ENCODE measurements around the gene AHDC1.

AHDC1 gene

GRCh38 chr1:27588256-27589232 lies 15.4 kb downstream of the AHDC1 start:
- no peaks in the 10 kb centered on the region for H3K36me3 ChIP-seq (ENCODE audit: control insufficient read depth, insufficient read depth, low read length)

GRCh38 chr1:27585684-27586083 lies 18.3 kb downstream of the AHDC1 start:
- no peak overlapping the region for H4K5ac ChIP-seq (ENCODE audit: low read length)
- WGBS (ENCODE audit: extremely low coverage, insufficient coverage, low lambda C conversion rate) = no CpG with 5 or more reads among the region's 3 CpGs
- H3K23ac ChIP-seq (ENCODE audit: low read length) = no peak overlapping the region
- no peaks in the 10 kb centered on the region for H3K27me3 ChIP-seq (ENCODE audit: insufficient read depth, low read length, poor library complexity)
- no peak overlapping the region for H4K8ac ChIP-seq (ENCODE audit: low read depth, low read length)
- H2AK5ac ChIP-seq (ENCODE audit: low read length) = no peak overlapping the region
- H3K79me1 ChIP-seq (ENCODE audit: low read length) = peaks cover 38% of the 10 kb centered on the region
- no peaks in the 10 kb centered on the region for H3K4me1 ChIP-seq (ENCODE audit: control insufficient read depth, low read depth, low read length)
- peaks cover 2% of the 10 kb centered on the region for H3K79me2 ChIP-seq (ENCODE audit: control insufficient read depth, insufficient read depth, low read length)
- no peak overlapping the region for H3K27ac ChIP-seq (ENCODE audit: low read depth, low read length)
- no peak overlapping the region for H3K18ac ChIP-seq (ENCODE audit: low read length)
- no peak overlapping the region for H2BK120ac ChIP-seq (ENCODE audit: low read depth, low read length)
- no peak overlapping the region for H3K4me3 ChIP-seq (ENCODE audit: low read length)
- no peak for DNase-seq
- no peak overlapping the region for H3K9ac ChIP-seq (ENCODE audit: low read length)
- H3K4me2 ChIP-seq (ENCODE audit: low read length) = no peak overlapping the region
- no peaks in the 10 kb centered on the region for H3K36me3 ChIP-seq (ENCODE audit: control insufficient read depth, insufficient read depth, low read length)
- H3K4ac ChIP-seq (ENCODE audit: low read depth, low read length) = no peak overlapping the region
- no peak overlapping the region for H2BK5ac ChIP-seq (ENCODE audit: low read length)
- no peak overlapping the region for H3K56ac ChIP-seq (ENCODE audit: low read length)
- H2BK15ac ChIP-seq (replicated peaks; ENCODE audit: low read depth) = no peak overlapping the region

More at GRCh38 chr1:27588256-27589232, 15.4 kb downstream of the AHDC1 start:
- Histone ChIP-seq H3K9ac (ENCODE audit: low read length) (no peak overlapping the region), H3K4me2 (ENCODE audit: low read length) (no peak overlapping the region), H3K79me1 (ENCODE audit: low read length) (peaks cover 47% of the 10 kb centered on the region), H3K79me2 (ENCODE audit: control insufficient read depth, insufficient read depth, low read length) (peaks cover 18% of the 10 kb centered on the region), H4K8ac (ENCODE audit: low read depth, low read length) (no peak overlapping the region), H3K4me3 (ENCODE audit: low read length) (no peak overlapping the region), H3K27me3 (ENCODE audit: insufficient read depth, low read length, poor library complexity) (no peaks in the 10 kb centered on the region), H2AK5ac (ENCODE audit: low read length) (no peak overlapping the region), H3K4me1 (ENCODE audit: control insufficient read depth, low read depth, low read length) (peaks cover 6% of the 10 kb centered on the region), H3K23ac (ENCODE audit: low read length) (no peak overlapping the region), H2BK5ac (ENCODE audit: low read length) (no peak overlapping the region), H4K5ac (ENCODE audit: low read length) (no peak overlapping the region), H3K4ac (ENCODE audit: low read depth, low read length) (no peak overlapping the region), H2BK120ac (ENCODE audit: low read depth, low read length) (no peak overlapping the region), H3K56ac (ENCODE audit: low read length) (no peak overlapping the region), H3K18ac (ENCODE audit: low read length) (no peak overlapping the region), H3K27ac (ENCODE audit: low read depth, low read length) (no peak overlapping the region), H2BK15ac (replicated peaks; ENCODE audit: low read depth) (no peak overlapping the region)
- no peak for DNase-seq
- WGBS (ENCODE audit: extremely low coverage, insufficient coverage, low lambda C conversion rate) = no CpG with 5 or more reads among the region's 12 CpGs

- Histone ChIP-seq H3K4me1 (ENCODE audit: control insufficient read depth, low read depth, low read length) (no peaks in the 10 kb centered on the region), H2BK5ac (ENCODE audit: low read length) (no peak overlapping the region), H2BK120ac (ENCODE audit: low read depth, low read length) (no peak overlapping the region), H3K4me2 (ENCODE audit: low read length) (no peak overlapping the region), H3K27me3 (ENCODE audit: insufficient read depth, low read length, poor library complexity) (no peaks in the 10 kb centered on the region), H3K18ac (ENCODE audit: low read length) (no peak overlapping the region), H3K9ac (ENCODE audit: low read length) (no peak overlapping the region), H3K79me1 (ENCODE audit: low read length) (peaks cover 39% of the 10 kb centered on the region), H3K27ac (ENCODE audit: low read depth, low read length) (no peak overlapping the region), H4K8ac (ENCODE audit: low read depth, low read length) (no peak overlapping the region), H3K4me3 (ENCODE audit: low read length) (no peak overlapping the region), H2BK15ac (replicated peaks; ENCODE audit: low read depth) (no peak overlapping the region), H3K79me2 (ENCODE audit: control insufficient read depth, insufficient read depth, low read length) (peaks cover 2% of the 10 kb centered on the region), H2AK5ac (ENCODE audit: low read length) (no peak overlapping the region), H3K4ac (ENCODE audit: low read depth, low read length) (no peak overlapping the region), H4K5ac (ENCODE audit: low read length) (no peak overlapping the region), H3K23ac (ENCODE audit: low read length) (no peak overlapping the region), H3K56ac (ENCODE audit: low read length) (no peak overlapping the region), H3K36me3 (ENCODE audit: control insufficient read depth, insufficient read depth, low read length) (no peaks in the 10 kb centered on the region)
- no peak for DNase-seq
- no CpG with 5 or more reads among the region's 3 CpGs for WGBS (ENCODE audit: extremely low coverage, insufficient coverage, low lambda C conversion rate)
Observed at GRCh38 chr1:27584453-27584852, 19.5 kb downstream of the AHDC1 start.

GRCh38 chr1:27583479-27583878 lies 20.5 kb downstream of the AHDC1 start:
- Histone ChIP-seq H3K56ac (ENCODE audit: low read length) (no peak overlapping the region), H2BK5ac (ENCODE audit: low read length) (no peak overlapping the region), H2BK120ac (ENCODE audit: low read depth, low read length) (no peak overlapping the region), H3K79me2 (ENCODE audit: control insufficient read depth, insufficient read depth, low read length) (peaks cover 2% of the 10 kb centered on the region), H3K4me1 (ENCODE audit: control insufficient read depth, low read depth, low read length) (no peaks in the 10 kb centered on the region), H3K4me3 (ENCODE audit: low read length) (no peak overlapping the region), H3K27me3 (ENCODE audit: insufficient read depth, low read length, poor library complexity) (no peaks in the 10 kb centered on the region), H3K27ac (ENCODE audit: low read depth, low read length) (no peak overlapping the region), H3K36me3 (ENCODE audit: control insufficient read depth, insufficient read depth, low read length) (no peaks in the 10 kb centered on the region), H2AK5ac (ENCODE audit: low read length) (no peak overlapping the region), H3K4me2 (ENCODE audit: low read length) (no peak overlapping the region), H3K23ac (ENCODE audit: low read length) (no peak overlapping the region), H3K4ac (ENCODE audit: low read depth, low read length) (no peak overlapping the region), H3K9ac (ENCODE audit: low read length) (no peak overlapping the region), H3K18ac (ENCODE audit: low read length) (no peak overlapping the region), H4K5ac (ENCODE audit: low read length) (no peak overlapping the region), H2BK15ac (replicated peaks; ENCODE audit: low read depth) (no peak overlapping the region), H4K8ac (ENCODE audit: low read depth, low read length) (no peak overlapping the region), H3K79me1 (ENCODE audit: low read length) (peaks cover 38% of the 10 kb centered on the region)
- DNase-seq = no peak
- no CpG with 5 or more reads among the region's 3 CpGs for WGBS (ENCODE audit: extremely low coverage, insufficient coverage, low lambda C conversion rate)

- no peak overlapping the region for H3K56ac ChIP-seq (ENCODE audit: low read length)
- peaks cover 2% of the 10 kb centered on the region for H3K79me2 ChIP-seq (ENCODE audit: control insufficient read depth, insufficient read depth, low read length)
- no peak overlapping the region for H4K5ac ChIP-seq (ENCODE audit: low read length)
- WGBS (ENCODE audit: extremely low coverage, insufficient coverage, low lambda C conversion rate) = no CpG with 5 or more reads among the region's 6 CpGs
- H3K4ac ChIP-seq (ENCODE audit: low read depth, low read length) = no peak overlapping the region
- peaks cover 27% of the 10 kb centered on the region for H3K79me1 ChIP-seq (ENCODE audit: low read length)
- no peak overlapping the region for H2BK15ac ChIP-seq (replicated peaks; ENCODE audit: low read depth)
- no peak overlapping the region for H2AK5ac ChIP-seq (ENCODE audit: low read length)
- no peak for DNase-seq
- H3K4me3 ChIP-seq (ENCODE audit: low read length) = no peak overlapping the region
- H3K23ac ChIP-seq (ENCODE audit: low read length) = no peak overlapping the region
- no peak overlapping the region for H4K8ac ChIP-seq (ENCODE audit: low read depth, low read length)
- H2BK5ac ChIP-seq (ENCODE audit: low read length) = no peak overlapping the region
- no peak overlapping the region for H3K4me2 ChIP-seq (ENCODE audit: low read length)
- no peak overlapping the region for H2BK120ac ChIP-seq (ENCODE audit: low read depth, low read length)
- H3K4me1 ChIP-seq (ENCODE audit: control insufficient read depth, low read depth, low read length) = no peaks in the 10 kb centered on the region
- H3K9ac ChIP-seq (ENCODE audit: low read length) = no peak overlapping the region
- no peak overlapping the region for H3K18ac ChIP-seq (ENCODE audit: low read length)
- no peaks in the 10 kb centered on the region for H3K36me3 ChIP-seq (ENCODE audit: control insufficient read depth, insufficient read depth, low read length)
- no peak overlapping the region for H3K27ac ChIP-seq (ENCODE audit: low read depth, low read length)
- no peaks in the 10 kb centered on the region for H3K27me3 ChIP-seq (ENCODE audit: insufficient read depth, low read length, poor library complexity)
Observed at GRCh38 chr1:27581823-27582243, 22.1 kb downstream of the AHDC1 start.

Data from mesendoderm (in vitro differentiated cells).